Measurements from ENCODE around the gene MYBPH.

MYBPH gene

DNA sequence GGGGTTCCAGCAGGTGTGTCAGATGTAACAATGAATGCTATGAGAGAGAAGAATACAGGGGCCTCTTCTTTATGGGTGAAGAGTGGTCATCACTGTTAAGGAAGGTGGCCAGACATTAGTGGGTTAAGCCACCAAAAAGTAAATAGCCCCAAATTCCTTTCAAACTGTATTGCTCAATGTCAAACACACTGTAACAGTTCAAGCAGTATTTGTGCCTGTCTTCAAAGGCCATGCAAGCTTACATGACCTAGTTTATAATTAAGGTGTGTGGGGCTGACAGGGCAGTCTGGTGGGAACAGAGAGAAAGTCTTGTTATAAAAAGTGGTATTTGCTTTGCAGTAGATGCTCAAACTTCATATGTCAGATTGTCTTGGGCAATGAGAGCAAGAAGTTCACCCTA lies 35.4 kb upstream of the MYBPH start:
- ATAC-seq (replicated peaks; ENCODE audit: extremely low read depth, poor library complexity, severe bottlenecking) (no peak), DNase-seq (ENCODE audit: low spot score in 2 of 2) (no peak)
- Mint-ChIP-seq H3K9me3 (no peaks in the 10 kb centered on the region), H3K4me3 (no peak overlapping the region), H3K4me1 (peaks cover 2% of the 10 kb centered on the region), H3K27ac (ENCODE audit: low read depth) (no peak overlapping the region), H3K36me3 (ENCODE audit: insufficient read depth) (no peaks in the 10 kb centered on the region), H3K27me3 (peaks cover 7% of the 10 kb centered on the region)

DNA sequence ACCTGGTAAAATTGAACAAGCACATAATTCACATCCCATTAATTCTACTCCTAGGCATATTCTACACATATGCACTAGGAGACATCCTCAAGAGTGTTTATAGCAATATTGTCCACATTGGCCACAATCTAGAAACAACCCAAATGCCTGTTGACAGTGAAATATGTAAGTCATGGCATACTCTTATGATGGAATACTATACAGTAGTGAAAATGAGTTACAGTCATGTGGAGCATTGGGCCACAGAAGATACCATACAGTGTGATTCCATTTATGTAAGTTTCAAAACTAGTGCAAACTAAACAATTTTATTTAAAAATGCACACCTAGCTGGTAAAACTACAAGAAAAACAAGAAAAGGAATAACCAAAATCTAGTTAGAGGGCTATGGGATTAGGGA lies 34.7 kb upstream of the MYBPH start:
- Mint-ChIP-seq H3K4me1 (no peaks in the 10 kb centered on the region), H3K4me3 (no peak overlapping the region), H3K27ac (ENCODE audit: low read depth) (no peak overlapping the region), H3K9me3 (no peaks in the 10 kb centered on the region), H3K36me3 (ENCODE audit: insufficient read depth) (no peaks in the 10 kb centered on the region), H3K27me3 (peaks cover under 1% of the 10 kb centered on the region)
- ATAC-seq (replicated peaks; ENCODE audit: extremely low read depth, poor library complexity, severe bottlenecking) (no peak), DNase-seq (ENCODE audit: low spot score in 2 of 2) (no peak)

DNA sequence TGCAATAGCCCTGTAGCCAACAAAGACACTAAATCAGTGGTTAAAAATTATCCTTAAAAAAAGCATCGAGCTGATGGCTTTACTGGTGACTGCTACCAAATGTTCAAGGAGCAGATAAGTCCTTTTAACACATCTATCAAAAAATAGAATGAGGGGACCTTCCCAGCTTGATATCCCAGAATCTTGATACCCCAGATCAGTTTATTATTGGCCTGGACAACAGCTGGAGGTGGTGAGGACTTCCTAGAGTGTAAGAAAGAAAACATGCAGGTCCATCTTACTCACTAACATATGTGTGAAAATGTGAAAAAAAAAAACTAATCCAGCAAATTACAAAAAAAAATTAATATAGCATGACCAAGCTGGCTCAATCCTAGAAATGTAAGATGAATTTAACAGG lies 32.6 kb upstream of the MYBPH start:
- Mint-ChIP-seq H3K4me3 (no peak overlapping the region), H3K27me3 (peaks cover 4% of the 10 kb centered on the region), H3K27ac (ENCODE audit: low read depth) (no peak overlapping the region), H3K4me1 (no peaks in the 10 kb centered on the region), H3K9me3 (no peaks in the 10 kb centered on the region), H3K36me3 (ENCODE audit: insufficient read depth) (no peaks in the 10 kb centered on the region)
- ATAC-seq (replicated peaks; ENCODE audit: extremely low read depth, poor library complexity, severe bottlenecking), result no peak
- DNase-seq (ENCODE audit: low spot score in 2 of 2), result no peak

DNA sequence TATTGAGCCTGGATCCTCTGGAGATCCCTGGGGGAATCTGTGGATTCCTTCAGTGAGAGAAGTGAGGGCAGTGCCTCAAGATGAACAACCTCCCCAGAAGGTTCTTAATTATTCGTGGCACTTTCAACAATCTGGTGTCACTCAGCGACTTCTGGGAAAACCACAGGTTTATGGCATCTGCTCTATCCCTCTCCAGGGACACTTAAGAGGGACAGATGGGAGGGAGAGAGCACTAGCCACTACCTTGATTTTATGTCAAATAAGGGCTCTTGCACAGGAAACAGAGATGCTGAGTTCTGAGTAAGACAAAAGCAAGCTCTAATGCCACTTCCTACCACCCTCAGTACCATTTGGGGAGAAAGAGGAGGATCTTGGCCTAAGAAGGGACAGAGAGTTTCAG lies 32.1 kb upstream of the MYBPH start:
- ATAC-seq (replicated peaks; ENCODE audit: extremely low read depth, poor library complexity, severe bottlenecking) (no peak), DNase-seq (ENCODE audit: low spot score in 2 of 2) (no peak)
- Mint-ChIP-seq H3K36me3 (ENCODE audit: insufficient read depth) (no peaks in the 10 kb centered on the region), H3K4me1 (no peaks in the 10 kb centered on the region), H3K27me3 (peaks cover 8% of the 10 kb centered on the region), H3K4me3 (no peak overlapping the region), H3K27ac (ENCODE audit: low read depth) (no peak overlapping the region), H3K9me3 (no peaks in the 10 kb centered on the region)

DNA sequence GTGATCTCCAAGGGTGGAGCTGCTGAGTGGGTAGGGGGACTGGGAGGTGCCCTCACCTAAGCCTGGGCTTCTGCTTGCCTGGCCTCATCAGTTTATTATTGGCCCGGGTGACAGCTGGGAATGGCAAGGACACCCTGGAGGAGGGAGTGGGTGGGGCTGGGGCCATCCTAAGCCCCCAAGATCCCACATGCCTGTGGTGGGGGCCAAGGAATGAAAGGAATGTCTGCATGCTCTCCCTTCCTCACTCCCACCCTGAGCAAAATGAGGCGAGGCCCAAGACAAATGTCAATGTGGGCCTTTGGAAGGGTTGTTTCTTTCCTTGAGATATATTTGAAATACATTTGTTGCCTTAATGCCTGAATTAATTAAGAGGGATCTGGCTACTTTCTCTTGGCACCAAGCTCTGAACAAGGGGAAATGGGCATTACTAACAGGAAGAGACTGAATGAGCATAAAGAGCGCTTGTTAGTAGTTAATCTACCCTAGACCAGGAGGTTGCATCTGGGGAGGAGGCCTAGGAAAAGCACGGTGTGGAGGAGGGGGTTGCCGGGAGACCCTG lies 30.6 kb upstream of the MYBPH start:
- DNase-seq (ENCODE audit: low spot score in 2 of 2) (no peak), ATAC-seq (replicated peaks; ENCODE audit: extremely low read depth, poor library complexity, severe bottlenecking) (no peak)
- H3K9me3 Mint-ChIP-seq, result no peaks in the 10 kb centered on the region
- H3K27me3 Mint-ChIP-seq, result peaks cover 23% of the 10 kb centered on the region
- no peaks in the 10 kb centered on the region for H3K4me1 Mint-ChIP-seq
- H3K36me3 Mint-ChIP-seq (ENCODE audit: insufficient read depth), result no peaks in the 10 kb centered on the region
- no peak overlapping the region for H3K27ac Mint-ChIP-seq (ENCODE audit: low read depth)
- no peak overlapping the region for H3K4me3 Mint-ChIP-seq

DNA sequence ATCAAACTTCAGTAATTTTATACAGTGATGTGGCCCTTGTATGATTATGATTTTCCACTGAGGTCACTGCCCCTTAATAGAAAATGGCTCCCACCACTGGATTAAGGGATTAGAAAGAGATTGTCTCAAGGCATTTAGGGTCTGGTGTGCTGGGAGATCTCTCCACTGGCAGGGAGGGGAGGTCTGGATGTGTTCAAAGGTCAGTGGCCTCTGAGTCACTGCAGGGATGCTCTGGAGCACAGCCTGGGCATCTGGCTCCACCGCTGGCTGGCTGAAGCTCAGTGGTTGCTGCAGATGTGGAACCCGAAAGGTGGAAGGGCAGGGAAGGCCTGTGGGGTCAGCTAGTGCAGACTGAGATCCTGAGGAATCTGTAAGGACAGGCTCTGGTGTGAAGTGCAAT lies 29.1 kb upstream of the MYBPH start:
- Mint-ChIP-seq H3K27me3 (peaks cover 38% of the 10 kb centered on the region), H3K9me3 (no peaks in the 10 kb centered on the region), H3K4me1 (no peaks in the 10 kb centered on the region), H3K4me3 (no peak overlapping the region), H3K27ac (ENCODE audit: low read depth) (no peak overlapping the region), H3K36me3 (ENCODE audit: insufficient read depth) (no peaks in the 10 kb centered on the region)
- ATAC-seq (replicated peaks; ENCODE audit: extremely low read depth, poor library complexity, severe bottlenecking) (no peak), DNase-seq (ENCODE audit: low spot score in 2 of 2) (no peak)

DNA sequence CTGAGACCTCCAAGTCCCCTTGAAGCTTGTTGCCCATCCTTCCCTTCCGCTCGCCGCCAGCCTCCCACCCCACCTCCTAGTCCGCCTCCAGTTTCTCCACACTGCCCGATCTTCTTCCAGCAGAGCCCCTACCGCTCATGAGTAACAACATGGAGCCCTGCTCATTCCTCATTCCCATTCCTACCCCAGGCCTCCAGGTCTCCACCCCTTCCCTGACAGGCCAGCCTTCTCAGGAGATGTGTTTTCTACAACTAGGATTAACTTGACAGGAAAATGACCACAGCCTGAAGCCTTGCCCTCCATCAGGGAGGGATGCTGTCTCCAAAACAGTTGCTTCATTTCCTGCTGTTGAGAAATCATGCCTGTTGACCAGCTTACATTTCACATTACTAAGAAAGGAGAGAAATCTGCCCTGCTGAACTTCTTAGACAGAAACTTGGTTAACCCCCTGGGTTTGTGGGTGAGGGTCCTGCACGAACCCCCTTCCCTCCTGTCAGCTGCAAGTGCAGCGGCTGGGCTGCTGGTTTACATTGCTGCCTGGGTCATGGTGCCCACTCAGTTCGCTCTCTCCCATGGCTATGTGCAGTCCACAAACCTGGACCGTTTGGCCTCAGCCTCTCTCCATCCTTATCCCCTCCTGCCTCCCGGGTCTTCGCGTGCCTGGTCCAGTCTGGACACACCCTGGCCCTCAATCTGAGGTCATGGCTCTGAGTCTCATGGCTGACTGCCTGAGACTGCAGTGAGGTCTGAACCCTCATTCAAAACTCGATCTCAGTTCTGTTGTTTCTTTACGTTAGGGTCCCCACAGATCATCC lies 27.0 kb upstream of the MYBPH start:
- Mint-ChIP-seq H3K27me3 (peaks cover 52% of the 10 kb centered on the region), H3K4me1 (no peaks in the 10 kb centered on the region), H3K27ac (ENCODE audit: low read depth) (no peak overlapping the region), H3K36me3 (ENCODE audit: insufficient read depth) (no peaks in the 10 kb centered on the region), H3K4me3 (no peak overlapping the region), H3K9me3 (no peaks in the 10 kb centered on the region)
- ATAC-seq (replicated peaks; ENCODE audit: extremely low read depth, poor library complexity, severe bottlenecking) (no peak), DNase-seq (ENCODE audit: low spot score in 2 of 2) (no peak)

DNA sequence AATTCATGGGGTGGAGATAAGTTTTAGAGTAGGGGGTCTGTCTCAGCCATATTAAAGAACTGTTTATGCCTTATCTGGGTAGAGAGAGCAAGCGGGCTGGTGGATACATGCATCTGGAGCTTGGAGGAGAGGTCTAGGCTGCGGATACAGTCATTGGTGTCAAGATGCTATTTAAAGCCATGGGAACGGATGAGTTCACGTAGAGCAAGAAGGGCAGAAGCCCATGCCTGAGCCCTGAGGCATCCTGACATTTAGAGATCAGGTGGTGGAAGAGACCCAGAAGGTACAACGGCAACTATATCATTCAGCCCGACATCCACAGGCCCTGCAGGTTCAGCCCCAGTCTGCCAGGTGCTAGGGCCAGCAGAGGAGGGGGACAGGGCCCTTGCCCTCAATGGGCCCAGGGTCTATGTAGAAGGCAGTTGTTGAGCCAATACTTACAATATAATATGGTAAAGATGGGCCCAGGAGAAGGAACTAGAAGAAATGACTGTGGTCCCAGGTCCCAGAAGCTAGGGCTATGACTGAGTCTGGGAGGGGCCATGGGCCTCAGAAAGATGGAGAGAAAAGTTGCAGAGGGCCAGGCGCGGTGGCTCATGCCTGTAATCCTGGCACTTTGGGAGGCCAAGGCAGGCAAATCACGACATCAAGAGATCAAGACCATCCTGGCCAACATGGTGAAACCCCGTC lies 26.0 kb upstream of the MYBPH start:
- DNase-seq (ENCODE audit: low spot score in 2 of 2) (no peak), ATAC-seq (replicated peaks; ENCODE audit: extremely low read depth, poor library complexity, severe bottlenecking) (no peak)
- no peak overlapping the region for H3K4me3 Mint-ChIP-seq
- no peaks in the 10 kb centered on the region for H3K4me1 Mint-ChIP-seq
- no peaks in the 10 kb centered on the region for H3K9me3 Mint-ChIP-seq
- H3K27ac Mint-ChIP-seq (ENCODE audit: low read depth), result no peak overlapping the region
- H3K27me3 Mint-ChIP-seq, result peaks cover 61% of the 10 kb centered on the region
- no peaks in the 10 kb centered on the region for H3K36me3 Mint-ChIP-seq (ENCODE audit: insufficient read depth)

DNA sequence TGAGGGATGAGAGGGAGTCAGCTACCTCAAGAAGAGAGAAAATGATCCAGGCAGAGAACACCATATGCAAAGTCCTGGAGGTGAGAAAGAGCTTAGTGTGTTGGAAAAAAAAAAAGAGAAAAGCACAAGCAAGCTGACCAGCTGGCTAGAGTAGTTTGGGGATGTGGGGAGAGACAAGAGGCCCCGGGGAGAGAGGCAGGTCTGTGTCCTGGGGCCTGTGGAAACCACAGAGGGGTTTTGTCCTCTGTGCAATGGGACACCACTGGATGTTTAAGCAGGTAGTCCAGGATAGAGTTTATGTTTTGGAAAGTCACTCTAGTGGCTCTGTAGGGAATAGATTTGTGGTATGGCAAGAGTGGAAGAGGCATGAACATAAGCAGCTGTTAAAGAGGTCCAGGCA lies 25.3 kb upstream of the MYBPH start:
- no peak for ATAC-seq (replicated peaks; ENCODE audit: extremely low read depth, poor library complexity, severe bottlenecking)

DNA sequence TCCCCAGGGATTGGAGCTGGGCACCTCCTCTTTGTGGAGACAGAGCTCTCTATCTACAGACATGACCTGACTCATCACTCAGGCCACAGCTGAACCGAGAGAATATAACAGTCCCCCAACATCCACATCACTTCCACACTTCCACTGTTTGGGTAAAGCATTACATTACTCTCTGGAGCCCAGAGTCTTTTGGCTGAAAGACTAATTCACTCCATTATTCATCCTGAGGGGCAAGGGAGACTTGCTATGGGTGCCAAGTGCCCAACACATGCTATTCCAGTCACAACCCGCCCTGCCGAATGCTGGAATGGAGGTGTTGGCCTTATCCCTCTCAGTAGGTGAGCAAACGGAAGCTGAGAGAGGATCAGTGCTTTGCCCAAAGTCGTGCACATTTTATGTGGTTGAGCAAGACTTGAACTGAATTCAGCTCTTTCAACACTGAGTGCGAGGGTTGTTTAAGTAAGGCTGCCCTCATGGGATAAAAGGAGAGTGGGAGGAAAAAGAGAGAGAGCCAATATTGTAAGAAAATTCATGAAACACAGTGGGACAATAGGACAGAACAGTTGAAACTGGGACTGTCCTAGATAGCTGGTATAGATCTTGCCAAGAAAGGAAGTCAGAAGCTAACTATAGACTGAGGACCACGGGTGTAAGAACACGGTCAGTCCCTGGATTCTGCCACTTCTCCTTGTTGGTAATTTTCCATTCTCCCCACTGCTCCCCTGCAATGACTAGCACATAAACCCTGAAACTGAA lies 24.4 kb upstream of the MYBPH start:
- no peak for DNase-seq (ENCODE audit: low spot score in 2 of 2)
- ATAC-seq (replicated peaks; ENCODE audit: extremely low read depth, poor library complexity, severe bottlenecking), result no peak
- Mint-ChIP-seq H3K9me3 (no peaks in the 10 kb centered on the region), H3K4me3 (no peak overlapping the region), H3K27ac (ENCODE audit: low read depth) (no peak overlapping the region), H3K4me1 (no peaks in the 10 kb centered on the region), H3K36me3 (ENCODE audit: insufficient read depth) (no peaks in the 10 kb centered on the region), H3K27me3 (peaks cover 72% of the 10 kb centered on the region)

More for the DNA sequence above, 25.3 kb upstream of the MYBPH start:
- Mint-ChIP-seq H3K4me3 (no peak overlapping the region), H3K27ac (ENCODE audit: low read depth) (no peak overlapping the region), H3K27me3 (peaks cover 64% of the 10 kb centered on the region), H3K4me1 (no peaks in the 10 kb centered on the region), H3K9me3 (no peaks in the 10 kb centered on the region), H3K36me3 (ENCODE audit: insufficient read depth) (no peaks in the 10 kb centered on the region)
- DNase-seq (ENCODE audit: low spot score in 2 of 2), result no peak

DNA sequence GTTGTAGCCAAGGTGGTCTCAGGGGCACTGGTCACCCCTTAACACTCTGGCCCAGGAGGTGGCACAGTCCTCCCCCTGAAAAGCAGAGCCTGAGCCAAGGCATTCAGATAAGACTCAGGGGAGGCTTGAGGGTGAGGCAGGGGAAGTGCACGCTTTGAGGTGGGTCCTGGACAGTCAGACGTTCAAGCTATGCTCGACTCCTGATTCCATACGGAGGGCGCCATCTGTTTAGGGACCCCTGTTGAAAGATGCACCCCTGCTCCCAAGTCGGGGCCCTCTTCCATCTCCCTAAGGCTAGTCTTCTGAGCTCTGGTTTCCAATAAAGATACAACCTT lies 23.8 kb upstream of the MYBPH start:
- peaks cover 72% of the 10 kb centered on the region for H3K27me3 Mint-ChIP-seq
- no peak overlapping the region for H3K27ac Mint-ChIP-seq (ENCODE audit: low read depth)

DNA sequence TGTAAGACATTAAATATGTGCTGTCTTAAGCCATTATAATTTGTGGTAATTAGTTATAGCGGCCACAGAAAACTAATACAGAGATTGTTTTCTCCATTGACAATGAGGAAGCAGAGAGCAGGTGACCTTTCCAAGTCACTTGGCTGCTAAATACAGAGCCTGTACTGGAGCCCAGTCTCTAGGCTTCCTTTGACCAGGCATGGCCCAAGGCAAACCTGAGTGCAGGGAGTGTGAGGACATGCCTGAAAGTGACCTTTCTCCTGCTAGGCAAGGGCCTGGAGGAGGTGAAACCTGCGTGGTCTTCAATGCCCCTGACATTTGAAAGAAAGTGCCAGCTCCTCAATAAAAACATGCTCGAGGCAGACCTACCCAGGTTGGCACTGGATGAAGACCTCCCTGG lies 23.4 kb upstream of the MYBPH start:
- Mint-ChIP-seq H3K36me3 (ENCODE audit: insufficient read depth) (no peaks in the 10 kb centered on the region), H3K9me3 (no peaks in the 10 kb centered on the region), H3K27me3 (peaks cover 72% of the 10 kb centered on the region), H3K4me3 (no peak overlapping the region), H3K4me1 (no peaks in the 10 kb centered on the region), H3K27ac (ENCODE audit: low read depth) (no peak overlapping the region)
- ATAC-seq (replicated peaks; ENCODE audit: extremely low read depth, poor library complexity, severe bottlenecking), result no peak
- no peak for DNase-seq (ENCODE audit: low spot score in 2 of 2)

More for the DNA sequence above, 23.8 kb upstream of the MYBPH start:
- H3K9me3 Mint-ChIP-seq, result no peaks in the 10 kb centered on the region
- H3K4me3 Mint-ChIP-seq, result no peak overlapping the region
- ATAC-seq (replicated peaks; ENCODE audit: extremely low read depth, poor library complexity, severe bottlenecking) (no peak), DNase-seq (ENCODE audit: low spot score in 2 of 2) (no peak)
- no peaks in the 10 kb centered on the region for H3K4me1 Mint-ChIP-seq
- no peaks in the 10 kb centered on the region for H3K36me3 Mint-ChIP-seq (ENCODE audit: insufficient read depth)
